HEK293 (cell line): ENCODE measurements around the gene RANBP1.
A peak's percentile ranks its signal among the peaks of the same experiment; 100 is the strongest.

Experiments
- CTCF ChIA-PET: fragments of 350-600 bp; formaldehyde crosslinking; extraction: SDS; loops from one replicate; lab custom pipeline; 2021; ENCODE audit warnings: antibody characterized with exemption; lab: Yijun Ruan, JAX
- POLR2A ChIA-PET: fragments of 300-600 bp; formaldehyde crosslinking; extraction: SDS; loops from one replicate; lab custom pipeline; 2020; ENCODE audit warnings: antibody characterized with exemption, inconsistent platforms; lab: Yijun Ruan, JAX
- H3K27ac ChIP-seq: fragments of 200-500 bp; sonication (Bioruptor generic); 2 replicates; pipeline ENCODE4 v1.5.1; 2014; ENCODE audit warnings: low read depth, low read length, control low read depth, inconsistent platforms; ENCODE audit errors: extremely low read depth
- H3K36me3 ChIP-seq, 2 experiments: fragments of 200-500 bp in 1 of 2; sonication (Bioruptor generic) in 1 of 2; 1 replicate in 1 of 2; 2 replicates in 1 of 2; pipeline ENCODE4 v1.5.1; 2014 to 2017; ENCODE audit warnings: inconsistent platforms in 2 of 2, low read length in 2 of 2; ENCODE audit not compliant: control insufficient read depth in 2 of 2, insufficient read depth in 1 of 2
- H3K4me1 ChIP-seq: fragments of 200-500 bp; sonication (Bioruptor generic); 2 replicates; pipeline ENCODE4 v1.5.1; 2014; ENCODE audit warnings: mild to moderate bottlenecking, low read length, inconsistent platforms; ENCODE audit not compliant: control insufficient read depth, insufficient read depth
- H3K4me3 ChIP-seq: 2 replicates; pipeline ENCODE4 v1.5.1; 2011; ENCODE audit warnings: low read depth, mild to moderate bottlenecking, control low read depth, low read length, moderate library complexity
- H3K9me3 ChIP-seq: fragments of 200-500 bp; sonication (Bioruptor generic); 2 replicates; pipeline ENCODE4 v1.5.1; 2014; ENCODE audit warnings: low read depth, low read length, inconsistent platforms; ENCODE audit not compliant: control insufficient read depth, insufficient read depth
- BCL11B ChIP-seq: fragments of 450-650 bp; formaldehyde crosslinking; IDR thresholded peaks from 2 replicates; pipeline ENCODE4 v1.5.1; 2016; ENCODE audit warnings: low read depth, missing biosample characterization, missing genetic modification characterization
- GLI2 ChIP-seq: fragments of 450-650 bp; formaldehyde crosslinking; IDR thresholded peaks from 2 replicates; pipeline ENCODE4; 2017; ENCODE audit warnings: missing biosample characterization, missing genetic modification characterization, low read depth, borderline replicate concordance
- GLI4 ChIP-seq: fragments of 450-650 bp; formaldehyde crosslinking; IDR thresholded peaks from 2 replicates; pipeline ENCODE4 v1.5.1; 2016; ENCODE audit warnings: missing biosample characterization, missing genetic modification characterization
- KLF8 ChIP-seq: fragments of 450-650 bp; formaldehyde crosslinking; IDR thresholded peaks from 2 replicates; pipeline ENCODE4 v1.5.1; 2016; ENCODE audit warnings: missing biosample characterization, missing genetic modification characterization
- MYNN ChIP-seq: fragments of 450-650 bp; formaldehyde crosslinking; IDR thresholded peaks from 2 replicates; pipeline ENCODE4 v1.5.1; 2016; ENCODE audit warnings: missing biosample characterization, missing genetic modification characterization, borderline replicate concordance
- OSR2 ChIP-seq: fragments of 450-650 bp; formaldehyde crosslinking; IDR thresholded peaks from 2 replicates; pipeline ENCODE4 v1.5.1; 2016; ENCODE audit warnings: missing biosample characterization, missing genetic modification characterization
- PRDM4 ChIP-seq: fragments of 450-650 bp; formaldehyde crosslinking; IDR thresholded peaks from 2 replicates; pipeline ENCODE4 v1.5.1; 2017; ENCODE audit warnings: missing biosample characterization, missing genetic modification characterization
- SP2 ChIP-seq: fragments of 450-650 bp; formaldehyde crosslinking; IDR thresholded peaks from 2 replicates; pipeline ENCODE4 v1.5.1; 2016; ENCODE audit warnings: missing biosample characterization, missing genetic modification characterization
- YY1 ChIP-seq: fragments of 450-650 bp; formaldehyde crosslinking; IDR thresholded peaks from 2 replicates; pipeline ENCODE4 v1.5.1; 2018; ENCODE audit warnings: missing biosample characterization, missing genetic modification characterization
- ZBTB17 ChIP-seq: fragments of 450-650 bp; formaldehyde crosslinking; IDR thresholded peaks from 2 replicates; pipeline ENCODE4 v1.5.1; 2016; ENCODE audit warnings: missing biosample characterization, missing genetic modification characterization
- ZBTB20 ChIP-seq: fragments of 450-650 bp; formaldehyde crosslinking; IDR thresholded peaks from 2 replicates; pipeline ENCODE4 v1.5.1; 2016; ENCODE audit warnings: missing biosample characterization, missing genetic modification characterization
- ZBTB8A ChIP-seq: fragments of 450-650 bp; formaldehyde crosslinking; IDR thresholded peaks from 2 replicates; pipeline ENCODE4 v1.5.1; 2016; ENCODE audit warnings: missing biosample characterization, missing genetic modification characterization
- ZFP37 ChIP-seq: fragments of 450-650 bp; formaldehyde crosslinking; IDR thresholded peaks from 2 replicates; pipeline ENCODE4 v1.5.1; 2016; ENCODE audit warnings: missing biosample characterization, missing genetic modification characterization
- ZNF169 ChIP-seq: fragments of 450-650 bp; formaldehyde crosslinking; IDR thresholded peaks from 2 replicates; pipeline ENCODE4 v1.5.1; 2016; ENCODE audit warnings: missing biosample characterization, missing genetic modification characterization
- ZNF2 ChIP-seq: fragments of 450-650 bp; formaldehyde crosslinking; IDR thresholded peaks from 2 replicates; pipeline ENCODE4 v1.5.1; 2016; ENCODE audit warnings: missing biosample characterization, missing genetic modification characterization
- ZNF26 ChIP-seq: fragments of 450-650 bp; formaldehyde crosslinking; IDR thresholded peaks from 2 replicates; pipeline ENCODE4 v1.5.1; 2016; ENCODE audit warnings: missing biosample characterization, missing genetic modification characterization
- ZNF302 ChIP-seq: fragments of 450-650 bp; formaldehyde crosslinking; IDR thresholded peaks from 2 replicates; pipeline ENCODE4 v1.5.1; 2016; ENCODE audit warnings: missing biosample characterization, missing genetic modification characterization, low read depth
- ZNF354C ChIP-seq: fragments of 450-650 bp; formaldehyde crosslinking; IDR thresholded peaks from 2 replicates; pipeline ENCODE4 v1.5.1; 2016; ENCODE audit warnings: missing biosample characterization, missing genetic modification characterization, low read depth, borderline replicate concordance
- ZNF391 ChIP-seq: fragments of 450-650 bp; formaldehyde crosslinking; IDR thresholded peaks from 2 replicates; pipeline ENCODE4 v1.5.1; 2016; ENCODE audit warnings: low read depth, missing biosample characterization, missing genetic modification characterization, borderline replicate concordance
- ZNF48 ChIP-seq: fragments of 450-650 bp; formaldehyde crosslinking; IDR thresholded peaks from 2 replicates; pipeline ENCODE4 v1.5.1; 2016; ENCODE audit warnings: missing biosample characterization, missing genetic modification characterization
- ZNF488 ChIP-seq: fragments of 450-650 bp; formaldehyde crosslinking; IDR thresholded peaks from 2 replicates; pipeline ENCODE4 v1.5.1; 2016; ENCODE audit warnings: missing biosample characterization, missing genetic modification characterization
- ZNF548 ChIP-seq: fragments of 450-650 bp; formaldehyde crosslinking; IDR thresholded peaks from 2 replicates; pipeline ENCODE4 v1.5.1; 2016; ENCODE audit warnings: missing biosample characterization, missing genetic modification characterization
- ZNF624 ChIP-seq: fragments of 450-650 bp; formaldehyde crosslinking; IDR thresholded peaks from 2 replicates; pipeline ENCODE4 v1.5.1; 2017; ENCODE audit warnings: missing biosample characterization, missing genetic modification characterization
- ZSCAN4 ChIP-seq: fragments of 450-650 bp; formaldehyde crosslinking; IDR thresholded peaks from 2 replicates; pipeline ENCODE4 v1.5.1; 2017; ENCODE audit warnings: missing biosample characterization, missing genetic modification characterization
- TF ChIP-seq, protein P1 (sequence below): fragments of 450-650 bp; formaldehyde crosslinking; IDR thresholded peaks from 2 replicates; pipeline ENCODE4 v1.5.1; 2016; ENCODE audit warnings: missing biosample characterization, missing genetic modification characterization
- TF ChIP-seq, protein P2 (sequence below): fragments of 450-650 bp; formaldehyde crosslinking; IDR thresholded peaks from 2 replicates; pipeline ENCODE4 v1.5.1; 2016; ENCODE audit warnings: missing biosample characterization, missing genetic modification characterization

RANBP1 gene

GRCh38 chr22:20079745-20080444 lies 36.0 kb upstream of the RANBP1 start, which contains the start of gene DGCR8 (continued):
- TF ChIP-seq ZNF624 = no peak
- TF ChIP-seq ZNF354C (tag by site-specific recombination) = no peak
- TF ChIP-seq ZBTB17 = peak; percentile 92

DNA sequence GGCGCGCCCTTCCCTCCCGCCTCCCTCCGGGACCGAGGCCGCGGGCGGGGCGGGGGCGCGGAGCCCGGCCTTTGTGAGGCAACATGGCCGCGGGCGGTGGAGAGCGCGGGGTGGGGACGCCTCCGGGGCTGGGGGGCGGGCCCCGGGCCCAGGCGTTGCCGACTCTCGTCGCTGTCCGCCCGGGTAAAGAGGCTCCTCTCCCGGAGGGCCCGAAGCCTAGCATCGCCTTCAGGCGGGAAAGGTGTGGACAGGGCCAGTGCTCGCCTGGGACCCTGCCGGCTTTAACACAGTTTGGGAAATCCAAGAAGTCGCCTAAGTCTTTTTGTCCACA lies 35.5 kb upstream of the RANBP1 start:
- Histone ChIP-seq H3K9me3 (no peaks in the 10 kb centered on the region), H3K4me3 (peak overlapping the region; percentile 92), H3K27ac (peak overlapping the region; percentile 94), H3K36me3 (peaks cover 0 to 40% of the 10 kb centered on the region in 2 experiments; a peak in 2 of 3 replicates), H3K4me1 (no peaks in the 10 kb centered on the region; the same call in 1 of the 2 replicates)
- ChIA-PET CTCF (no interaction called here), POLR2A (interaction anchor here (0.6 to 1.9 kb wide), 10 partner anchors 8 to 102 kb away, joined by 3 to 13 read pairs (median 3); partner anchors contain the start of genes RANBP1, TANGO2 and TRMT2A)
- TF ChIP-seq ZNF391 (tag by site-specific recombination) (no peak), ZNF2 (tag by site-specific recombination) (no peak), KLF8 (tag by site-specific recombination) (peak; percentile 38; the same call in 1 of the 2 replicates), ZSCAN4 (tag by site-specific recombination) (0 out of 2 replicates have a peak, but pooled peaks have one; percentile 5), ZNF48 (tag by site-specific recombination) (no peak), YY1 (tag by site-specific recombination) (0 out of 2 replicates have a peak, but pooled peaks have one; percentile 46), GLI4 (tag by site-specific recombination) (no peak), ZFP37 (tag by site-specific recombination) (no peak), GLI2 (tag by site-specific recombination) (no peak), ZBTB8A (tag by site-specific recombination) (peak; percentile 52), SP2 (tag by site-specific recombination) (no peak; the same call in 1 of the 2 replicates), ZNF169 (tag by site-specific recombination) (no peak), OSR2 (tag by site-specific recombination) (no peak), BCL11B (tag by site-specific recombination) (no peak), ZBTB20 (peak; percentile 54; the same call in 1 of the 2 replicates), ZNF548 (no peak), ZNF26 (tag by site-specific recombination) (no peak), PRDM4 (tag by site-specific recombination) (0 out of 2 replicates have a peak, but pooled peaks have one; percentile 19), MYNN (tag by site-specific recombination) (no peak), ZNF488 (tag by site-specific recombination) (no peak), ZNF302 (tag by site-specific recombination) (no peak)
- TF ChIP-seq, protein P1, sequence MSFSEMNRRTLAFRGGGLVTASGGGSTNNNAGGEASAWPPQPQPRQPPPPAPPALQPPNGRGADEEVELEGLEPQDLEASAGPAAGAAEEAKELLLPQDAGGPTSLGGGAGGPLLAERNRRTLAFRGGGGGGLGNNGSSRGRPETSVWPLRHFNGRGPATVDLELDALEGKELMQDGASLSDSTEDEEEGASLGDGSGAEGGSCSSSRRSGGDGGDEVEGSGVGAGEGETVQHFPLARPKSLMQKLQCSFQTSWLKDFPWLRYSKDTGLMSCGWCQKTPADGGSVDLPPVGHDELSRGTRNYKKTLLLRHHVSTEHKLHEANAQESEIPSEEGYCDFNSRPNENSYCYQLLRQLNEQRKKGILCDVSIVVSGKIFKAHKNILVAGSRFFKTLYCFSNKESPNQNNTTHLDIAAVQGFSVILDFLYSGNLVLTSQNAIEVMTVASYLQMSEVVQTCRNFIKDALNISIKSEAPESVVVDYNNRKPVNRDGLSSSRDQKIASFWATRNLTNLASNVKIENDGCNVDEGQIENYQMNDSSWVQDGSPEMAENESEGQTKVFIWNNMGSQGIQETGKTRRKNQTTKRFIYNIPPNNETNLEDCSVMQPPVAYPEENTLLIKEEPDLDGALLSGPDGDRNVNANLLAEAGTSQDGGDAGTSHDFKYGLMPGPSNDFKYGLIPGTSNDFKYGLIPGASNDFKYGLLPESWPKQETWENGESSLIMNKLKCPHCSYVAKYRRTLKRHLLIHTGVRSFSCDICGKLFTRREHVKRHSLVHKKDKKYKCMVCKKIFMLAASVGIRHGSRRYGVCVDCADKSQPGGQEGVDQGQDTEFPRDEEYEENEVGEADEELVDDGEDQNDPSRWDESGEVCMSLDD = no peak
- TF ChIP-seq, protein P2, sequence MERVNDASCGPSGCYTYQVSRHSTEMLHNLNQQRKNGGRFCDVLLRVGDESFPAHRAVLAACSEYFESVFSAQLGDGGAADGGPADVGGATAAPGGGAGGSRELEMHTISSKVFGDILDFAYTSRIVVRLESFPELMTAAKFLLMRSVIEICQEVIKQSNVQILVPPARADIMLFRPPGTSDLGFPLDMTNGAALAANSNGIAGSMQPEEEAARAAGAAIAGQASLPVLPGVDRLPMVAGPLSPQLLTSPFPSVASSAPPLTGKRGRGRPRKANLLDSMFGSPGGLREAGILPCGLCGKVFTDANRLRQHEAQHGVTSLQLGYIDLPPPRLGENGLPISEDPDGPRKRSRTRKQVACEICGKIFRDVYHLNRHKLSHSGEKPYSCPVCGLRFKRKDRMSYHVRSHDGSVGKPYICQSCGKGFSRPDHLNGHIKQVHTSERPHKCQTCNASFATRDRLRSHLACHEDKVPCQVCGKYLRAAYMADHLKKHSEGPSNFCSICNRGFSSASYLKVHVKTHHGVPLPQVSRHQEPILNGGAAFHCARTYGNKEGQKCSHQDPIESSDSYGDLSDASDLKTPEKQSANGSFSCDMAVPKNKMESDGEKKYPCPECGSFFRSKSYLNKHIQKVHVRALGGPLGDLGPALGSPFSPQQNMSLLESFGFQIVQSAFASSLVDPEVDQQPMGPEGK (tag by site-specific recombination) = no peak
